Astrocyte of the spinal cord (primary cell): ENCODE results near the gene LYZL1.
"Not testable (repeated sequence)": the region's sequence is repeated elsewhere in the genome, so short reads cannot be mapped to it uniquely, and the experiment has no call there.

Source experiments
- DNase-seq: peaks from one replicate; pipeline ENCODE4 v3.0.0; 2011; ENCODE audit warnings: low read depth, low spot score
- H3K4me3 ChIP-seq: 2 replicates; pipeline ENCODE4 v1.5.1; 2011; ENCODE audit warnings: low read depth, mild to moderate bottlenecking, low read length, moderate library complexity
- CTCF ChIP-seq: IDR thresholded peaks from 2 replicates; pipeline ENCODE4 v1.5.1; 2012; ENCODE audit warnings: low read depth, mild to moderate bottlenecking, low read length, inconsistent platforms
- in situ Hi-C: cut with HindIII; loops from 2 replicates; pipeline ENCODE4 v1.10.0; 2017; ENCODE audit warnings: low sequenced_read_pairs

The LYZL1 gene

DNA sequence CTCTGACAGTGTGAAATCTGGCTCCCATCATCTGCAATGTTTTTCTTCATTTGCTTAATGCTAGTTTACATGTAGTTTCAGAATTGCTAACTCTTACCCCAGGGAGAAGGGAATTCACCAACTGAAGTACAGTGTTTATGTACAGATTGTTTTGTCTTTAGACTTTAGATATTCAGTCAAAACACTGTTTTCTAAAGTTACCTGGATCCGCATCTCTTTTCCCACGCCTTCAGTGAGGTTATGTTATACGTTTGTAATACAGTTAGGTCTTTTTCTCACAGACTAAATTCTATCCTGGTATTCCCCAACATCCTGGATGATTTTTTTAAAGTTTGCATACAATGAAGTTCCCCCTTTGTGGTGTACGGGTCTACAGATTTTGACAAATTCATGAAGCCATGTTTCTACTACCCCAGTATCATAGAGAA, 3.2 kb upstream of the LYZL1 start:
- in situ Hi-C loops, result no loop called here

DNA sequence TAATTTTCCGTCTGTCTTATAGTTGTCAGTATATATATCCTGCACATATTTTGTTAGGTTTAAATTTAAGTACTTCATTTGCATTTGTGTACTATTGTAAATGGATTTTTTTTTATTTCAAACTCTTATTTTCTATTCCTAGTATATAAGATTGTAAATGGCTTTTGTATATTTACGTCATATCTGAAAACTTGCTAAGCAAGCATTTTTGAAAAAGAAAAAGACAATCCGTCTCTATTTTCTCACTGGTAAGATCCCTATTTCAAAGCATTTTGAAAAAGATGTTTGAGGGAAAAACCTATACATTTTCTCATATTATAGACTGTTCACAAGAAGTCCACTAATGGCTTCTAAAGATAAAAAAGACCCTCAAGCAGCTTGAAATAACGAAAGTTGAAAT, 1.2 kb upstream of the LYZL1 start:
- in situ Hi-C loops, result no loop called here
- no peak for DNase-seq
- no peak for TF ChIP-seq CTCF
- no peak overlapping the region for H3K4me3 ChIP-seq

More for the DNA sequence above, 3.2 kb upstream of the LYZL1 start:
- TF ChIP-seq CTCF, result no peak
- no peak for DNase-seq
- no peak overlapping the region for H3K4me3 ChIP-seq

- H3K4me3 ChIP-seq, in situ Hi-C loops, DNase-seq: not testable (repeated sequence)
Measured at GRCh38 chr10:29291561-29291960, 2.7 kb downstream of the LYZL1 start.

- H3K4me3 ChIP-seq, in situ Hi-C loops, DNase-seq: not testable (repeated sequence)
Measured at GRCh38 chr10:29292406-29292805, 3.5 kb downstream of the LYZL1 start.

- no peak for DNase-seq
- no peak for TF ChIP-seq CTCF
- H3K4me3 ChIP-seq, result no peak overlapping the region
- in situ Hi-C loops, result no loop called here
Measured at GRCh38 chr10:29295813-29296212, 6.9 kb downstream of the LYZL1 start.

DNA sequence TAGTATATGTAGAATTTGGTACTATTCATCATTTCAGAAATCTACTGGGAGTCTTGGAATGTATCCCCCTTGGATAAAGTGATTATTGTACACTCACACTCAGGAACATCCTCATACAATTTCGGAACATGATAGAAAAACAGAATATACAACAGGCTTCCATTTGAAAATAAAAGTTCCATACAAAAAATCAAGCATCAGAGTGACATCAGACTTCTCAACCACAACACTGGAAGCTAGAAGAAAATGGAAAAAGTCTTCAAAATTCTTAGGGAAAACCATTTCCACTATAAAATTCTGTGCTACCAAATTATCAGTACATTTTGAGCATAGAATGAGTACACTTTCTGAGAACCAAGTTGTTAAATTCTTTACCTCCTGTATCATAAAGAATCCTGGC, 8.8 kb downstream of the LYZL1 start:
- TF ChIP-seq CTCF, result no peak
- in situ Hi-C loops, result no loop called here
- peak; percentile 16 for DNase-seq
- no peak overlapping the region for H3K4me3 ChIP-seq

DNA sequence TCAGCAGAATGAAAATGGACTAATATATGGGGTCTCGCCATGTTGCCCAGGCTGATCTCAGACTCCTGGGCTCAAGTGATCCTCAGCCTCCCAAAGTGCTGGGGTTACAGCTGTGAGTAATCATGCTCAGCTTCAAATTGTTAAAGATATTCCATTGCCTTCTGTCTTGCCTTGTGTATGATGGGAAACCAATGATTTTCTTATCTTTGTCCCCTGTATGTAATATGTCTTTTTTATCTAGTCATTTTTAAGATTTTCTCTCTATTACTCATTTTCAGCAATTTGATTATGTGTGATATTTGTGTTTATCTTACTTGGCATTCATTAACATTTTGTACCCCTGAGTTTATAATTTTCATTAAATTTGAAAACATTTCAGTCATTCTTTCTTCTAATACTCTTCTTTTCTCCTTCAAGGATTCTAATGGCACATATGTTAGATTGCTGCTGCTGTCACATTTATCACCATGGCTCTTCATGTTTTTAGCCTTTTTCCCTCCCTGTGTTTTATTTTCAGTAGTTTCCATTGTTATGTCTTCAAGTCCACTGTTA, 12.6 kb downstream of the LYZL1 start:
- no peak for DNase-seq
- TF ChIP-seq CTCF, result no peak
- H3K4me3 ChIP-seq, result no peak overlapping the region
- in situ Hi-C loops, result no loop called here

- no peak overlapping the region for H3K4me3 ChIP-seq
- in situ Hi-C loops, result no loop called here
- no peak for DNase-seq
- no peak for TF ChIP-seq CTCF
Measured at GRCh38 chr10:29302499-29302898, 13.6 kb downstream of the LYZL1 start.
